GM23338 (cell line): ENCODE results near the gene ZNF593OS. TPM values are rescaled to one million over a fixed set of nuclear protein-coding genes. Genes with fewer than 3 reads are reported as not detected.

Experiments
- ATAC-seq: fragments of 200-7000 bp; cut with Tn5 transposase; 3 replicates; pipeline ENCODE4 v1.9.1; 2020
- DNase-seq: peaks from one replicate; pipeline ENCODE4 v3.0.0-alpha.2; 2015; ENCODE audit warnings: low spot score
- H2AFZ ChIP-seq: fragments of 200-600 bp; sonication (generic); 2 replicates; pipeline ENCODE4 v1.8.0; 2016; ENCODE audit warnings: antibody characterized with exemption, mild to moderate bottlenecking, moderate library complexity
- H3F3A ChIP-seq: fragments of 200-600 bp; sonication (generic); replicated peaks from 2 replicates; pipeline ENCODE4 v1.8.0; 2017; ENCODE audit warnings: antibody characterized with exemption, mixed run types, low read depth
- H3K27ac ChIP-seq: fragments of 200-600 bp; sonication (generic); 2 replicates; pipeline ENCODE4 v1.6.1; 2016; ENCODE audit warnings: low read depth
- H3K27me3 ChIP-seq: fragments of 200-600 bp; sonication (generic); 2 replicates; pipeline ENCODE4 v1.8.0; 2016; ENCODE audit warnings: mild to moderate bottlenecking, mixed run types, moderate library complexity; ENCODE audit not compliant: insufficient read depth
- H3K36me3 ChIP-seq: fragments of 200-600 bp; sonication (generic); 2 replicates; pipeline ENCODE4 v1.8.0; 2016; ENCODE audit warnings: mild to moderate bottlenecking; ENCODE audit not compliant: insufficient read depth
- H3K4me1 ChIP-seq: fragments of 200-600 bp; sonication (generic); 2 replicates; pipeline ENCODE4 v1.8.0; 2016; ENCODE audit warnings: mild to moderate bottlenecking, moderate library complexity; ENCODE audit not compliant: insufficient read depth
- H3K4me2 ChIP-seq: fragments of 200-600 bp; sonication (generic); 2 replicates; pipeline ENCODE4 v1.7.1; 2017; ENCODE audit warnings: mixed run types
- H3K4me3 ChIP-seq: fragments of 200-600 bp; sonication (generic); 2 replicates; pipeline ENCODE4 v1.6.1; 2016; ENCODE audit warnings: mixed run types
- H3K79me2 ChIP-seq: fragments of 200-600 bp; sonication (generic); replicated peaks from 2 replicates; pipeline ENCODE4 v1.8.0; 2017; ENCODE audit warnings: mild to moderate bottlenecking; ENCODE audit not compliant: insufficient read depth
- H3K9me2 ChIP-seq: fragments of 200-600 bp; sonication (generic); 2 replicates; pipeline ENCODE4 v1.8.0; 2017; ENCODE audit not compliant: insufficient read depth
- H4K20me1 ChIP-seq: fragments of 200-600 bp; sonication (generic); replicated peaks from 2 replicates; pipeline ENCODE4 v1.8.0; 2017; ENCODE audit warnings: mild to moderate bottlenecking; ENCODE audit not compliant: insufficient read depth
- H3K27ac Mint-ChIP-seq: 2 replicates; pipeline ENCODE4 v1.8.0; 2020; ENCODE audit warnings: inconsistent platforms, mild to moderate bottlenecking, moderate library complexity, mixed read lengths
- H3K27me3 Mint-ChIP-seq: 3 replicates; pipeline ENCODE4 v1.8.0; 2022; ENCODE audit warnings: low read depth, mild to moderate bottlenecking, moderate library complexity, mixed read lengths, inconsistent platforms; ENCODE audit not compliant: insufficient read depth, poor library complexity
- H3K36me3 Mint-ChIP-seq: 3 replicates; pipeline ENCODE4 v1.8.0; 2021; ENCODE audit warnings: low read depth, mild to moderate bottlenecking, inconsistent platforms, moderate library complexity, mixed read lengths
- H3K4me1 Mint-ChIP-seq: 3 replicates; pipeline ENCODE4 v1.8.0; 2020; ENCODE audit warnings: mild to moderate bottlenecking, inconsistent platforms, mixed read lengths
- H3K4me3 Mint-ChIP-seq: 3 replicates; pipeline ENCODE4 v1.8.0; 2021; ENCODE audit warnings: moderate library complexity, mild to moderate bottlenecking, inconsistent platforms, mixed read lengths
- H3K9me3 Mint-ChIP-seq: 3 replicates; pipeline ENCODE4 v1.8.0; 2020; ENCODE audit warnings: moderate library complexity, mild to moderate bottlenecking, inconsistent platforms, mixed read lengths
- CREB1 ChIP-seq: fragments of 250-450 bp; sonication (Bioruptor Pico); IDR thresholded peaks from 2 replicates; pipeline ENCODE4 v1.5.0; 2020; ENCODE audit warnings: low read depth, mild to moderate bottlenecking, moderate library complexity
- CTCF ChIP-seq, 2 experiments: fragments of 200-600 bp in 1 of 2; sonication (generic) in 1 of 2; conservative IDR thresholded peaks; 2 replicates each; pipeline versions ENCODE4 v1.5.1 to v1.6.1; 2016 to 2017; ENCODE audit warnings: antibody characterized with exemption in 2 of 2, low read depth in 2 of 2, mild to moderate bottlenecking in 2 of 2, moderate library complexity in 1 of 2
- EZH2 ChIP-seq: fragments of 200-600 bp; sonication (generic); IDR thresholded peaks from one replicate; pipeline ENCODE4 v1.8.0; 2017; ENCODE audit warnings: antibody characterized with exemption, mild to moderate bottlenecking, low read depth; ENCODE audit not compliant: unreplicated experiment
- JUNB ChIP-seq: IDR thresholded peaks from one replicate; pipeline ENCODE4 v1.6.1; 2016; ENCODE audit warnings: antibody characterized with exemption; ENCODE audit not compliant: unreplicated experiment
- NANOG ChIP-seq: IDR thresholded peaks from 2 replicates; pipeline ENCODE4 v1.6.1; 2016; ENCODE audit warnings: antibody characterized with exemption, borderline replicate concordance
- POLR2AphosphoS5 ChIP-seq: IDR thresholded peaks from 2 replicates; pipeline ENCODE4 v1.6.1; 2016; ENCODE audit warnings: antibody characterized with exemption, low read depth
- REST ChIP-seq: IDR thresholded peaks from one replicate; pipeline ENCODE4 v1.6.1; 2018; ENCODE audit warnings: antibody characterized with exemption; ENCODE audit not compliant: unreplicated experiment
- STAT1 ChIP-seq: IDR thresholded peaks from one replicate; pipeline ENCODE4 v1.6.1; 2016; ENCODE audit warnings: antibody characterized with exemption; ENCODE audit not compliant: unreplicated experiment
- ZNF114 ChIP-seq: fragments of 250-450 bp; sonication (Bioruptor Pico); IDR thresholded peaks from 2 replicates; pipeline ENCODE4 v1.5.0; 2020; ENCODE audit warnings: mild to moderate bottlenecking, moderate library complexity
- ZNF331 ChIP-seq: fragments of 250-450 bp; sonication (Bioruptor Pico); IDR thresholded peaks from 2 replicates; pipeline ENCODE4 v1.5.0; 2020; ENCODE audit warnings: low read depth, mild to moderate bottlenecking, moderate library complexity
- polyA plus RNA-seq: library from polyadenylated mRNA; unstranded; fragments of >200 nt; fragmentation: Nextera tagmentation; extraction: Ambion mirVana; gene quantifications from 2 replicates; pipeline ENCODE4 v1.2.1, GENCODE V29; 2016
- total RNA-seq: library from RNA; depleted of rRNA; stranded (reverse); fragments of >200 nt; shearing (Covaris generic); gene quantifications from 2 replicates; pipeline ENCODE4 v1.2.3, GENCODE V29; 2014
- TF ChIP-seq, protein P1 (sequence below): IDR thresholded peaks from 2 replicates; pipeline ENCODE4 v1.6.1; 2016; ENCODE audit warnings: antibody characterized with exemption

Gene ZNF593OS
- total and polyA plus RNA-seq, 2 experiments from 2014 or later, result 1.1 TPM; not detected in 1

- H3K4me1 Mint-ChIP-seq, result peaks cover 4% of the 10 kb centered on the region; the same call in 2 of the 3 replicates
- TF ChIP-seq STAT1 (no peak), ZNF114 (CRISPR knock-in tag) (no peak), CREB1 (no peak)
- H3K36me3 Mint-ChIP-seq, result no peaks in the 10 kb centered on the region
- Histone ChIP-seq H3K79me2 (no peaks in the 10 kb centered on the region), H4K20me1 (no peaks in the 10 kb centered on the region), H3K4me3 (no peak overlapping the region), H3K27me3 (no peaks in the 10 kb centered on the region), H3K36me3 (no peaks in the 10 kb centered on the region), H2AFZ (no peak overlapping the region), H3K9me2 (no peaks in the 10 kb centered on the region), H3F3A (no peaks in the 10 kb centered on the region), H3K4me2 (no peak overlapping the region), H3K27ac (no peak overlapping the region), H3K4me1 (no peaks in the 10 kb centered on the region)
- H3K4me3 Mint-ChIP-seq, result no peak overlapping the region
- peak; percentile 63 for ATAC-seq
- no peaks in the 10 kb centered on the region for H3K27me3 Mint-ChIP-seq
- H3K9me3 Mint-ChIP-seq, result no peaks in the 10 kb centered on the region; the same call in 2 of the 3 replicates
- DNase-seq, result peak; percentile 83
- H3K27ac Mint-ChIP-seq, result no peak overlapping the region
These were observed 39.4 kb downstream of the ZNF593OS start for GRCh38 chr1:26132128-26132833.

GRCh38 chr1:26130695-26131094 is 40.9 kb downstream of the ZNF593OS start:
- no peak overlapping the region for H3K4me2 ChIP-seq
- peak overlapping the region; percentile 16; the same call in 1 of the 2 replicates for H2AFZ ChIP-seq
- no peaks in the 10 kb centered on the region for H3K79me2 ChIP-seq
- no peak for ATAC-seq
- H3K4me1 Mint-ChIP-seq, result peaks cover 10% of the 10 kb centered on the region; the same call in 2 of the 3 replicates
- no peak overlapping the region for H3K27ac ChIP-seq
- no peaks in the 10 kb centered on the region for H3K36me3 ChIP-seq
- no peak overlapping the region for H3K4me3 Mint-ChIP-seq
- H3K27me3 ChIP-seq, result no peaks in the 10 kb centered on the region
- no peaks in the 10 kb centered on the region; the same call in 2 of the 3 replicates for H3K9me3 Mint-ChIP-seq
- H3K9me2 ChIP-seq, result no peaks in the 10 kb centered on the region
- H3F3A ChIP-seq, result no peaks in the 10 kb centered on the region
- H4K20me1 ChIP-seq, result no peaks in the 10 kb centered on the region
- DNase-seq, result no peak
- H3K4me1 ChIP-seq, result no peaks in the 10 kb centered on the region
- no peak overlapping the region for H3K27ac Mint-ChIP-seq
- H3K4me3 ChIP-seq, result no peak overlapping the region
- H3K27me3 Mint-ChIP-seq, result no peaks in the 10 kb centered on the region
- no peaks in the 10 kb centered on the region for H3K36me3 Mint-ChIP-seq
- TF ChIP-seq CTCF (conservative IDR thresholded peaks at IDR 0.05; ENCODE audit: low read depth in 2 of 2), result no peak
- TF ChIP-seq JUNB, result no peak
- TF ChIP-seq, protein P1, sequence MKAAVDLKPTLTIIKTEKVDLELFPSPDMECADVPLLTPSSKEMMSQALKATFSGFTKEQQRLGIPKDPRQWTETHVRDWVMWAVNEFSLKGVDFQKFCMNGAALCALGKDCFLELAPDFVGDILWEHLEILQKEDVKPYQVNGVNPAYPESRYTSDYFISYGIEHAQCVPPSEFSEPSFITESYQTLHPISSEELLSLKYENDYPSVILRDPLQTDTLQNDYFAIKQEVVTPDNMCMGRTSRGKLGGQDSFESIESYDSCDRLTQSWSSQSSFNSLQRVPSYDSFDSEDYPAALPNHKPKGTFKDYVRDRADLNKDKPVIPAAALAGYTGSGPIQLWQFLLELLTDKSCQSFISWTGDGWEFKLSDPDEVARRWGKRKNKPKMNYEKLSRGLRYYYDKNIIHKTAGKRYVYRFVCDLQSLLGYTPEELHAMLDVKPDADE, result no peak
- TF ChIP-seq POLR2AphosphoS5, result no peak
- TF ChIP-seq ZNF331 (CRISPR knock-in tag), result no peak
- no peak for TF ChIP-seq ZNF114 (CRISPR knock-in tag)
- no peak for TF ChIP-seq REST
- no peak for TF ChIP-seq STAT1
- TF ChIP-seq CREB1, result no peak
- TF ChIP-seq EZH2, result no peak
- TF ChIP-seq NANOG, result no peak
